HUES64 (cell line): ENCODE data around the gene ASCL5.

Source experiments
- H3K27ac ChIP-seq: 2 replicates; pipeline ENCODE4 v1.7.0; 2013; ENCODE audit warnings: low read depth, low read length, inconsistent platforms
- H3K27me3 ChIP-seq: 2 replicates; pipeline ENCODE4 v1.6.1; 2013; ENCODE audit warnings: mild to moderate bottlenecking, low read length; ENCODE audit not compliant: insufficient read depth
- H3K36me3 ChIP-seq: 2 replicates; pipeline ENCODE4 v1.6.1; 2013; ENCODE audit warnings: mild to moderate bottlenecking, low read length; ENCODE audit not compliant: insufficient read depth
- H3K4me1 ChIP-seq: 2 replicates; pipeline ENCODE4 v1.6.1; 2013; ENCODE audit warnings: mild to moderate bottlenecking, low read length, moderate library complexity; ENCODE audit not compliant: insufficient read depth
- H3K4me3 ChIP-seq: 2 replicates; pipeline ENCODE4 v1.5.1; 2013; ENCODE audit warnings: mild to moderate bottlenecking, low read length, moderate library complexity
- H3K9ac ChIP-seq: 2 replicates; pipeline ENCODE4 v1.6.1; 2013; ENCODE audit warnings: mild to moderate bottlenecking, low read depth, low read length
- H3K9me3 ChIP-seq: 2 replicates; pipeline ENCODE4 v1.6.1; 2013; ENCODE audit warnings: low read depth, low read length; ENCODE audit not compliant: insufficient read depth
- WGBS: fragments of 150-250, 120-280 bp; methylation state at CpG from one replicate; pipeline ENCODE4 v1.1.7; 2013; ENCODE audit warnings: missing lambda C conversion rate; 5-methylcytosine and 5-hydroxymethylcytosine counted together

Gene ASCL5

GRCh38 chr1:201114245-201115131, 12.5 kb downstream of the ASCL5 start:
- Histone ChIP-seq H3K4me1 (0 out of 2 replicates have a peak, but pooled peaks cover 3% of the 10 kb centered on the region), H3K9ac (peak overlapping the region; percentile 34; the same call in 1 of the 2 replicates), H3K27ac (no peak overlapping the region), H3K4me3 (peak overlapping the region; percentile 56), H3K27me3 (peaks cover 55% of the 10 kb centered on the region), H3K9me3 (no peaks in the 10 kb centered on the region), H3K36me3 (no peaks in the 10 kb centered on the region)
- 1% methylated on average over 88 of the region's 88 CpGs for WGBS

- Histone ChIP-seq H3K4me3 (peak overlapping the region; percentile 56), H3K9me3 (no peaks in the 10 kb centered on the region), H3K4me1 (0 out of 2 replicates have a peak, but pooled peaks cover 3% of the 10 kb centered on the region), H3K9ac (0 out of 2 replicates have a peak overlapping the region, but pooled peaks have one; percentile 21), H3K36me3 (no peaks in the 10 kb centered on the region), H3K27ac (no peak overlapping the region), H3K27me3 (peaks cover 53% of the 10 kb centered on the region)
- 48% methylated on average over 13 of the region's 17 CpGs for WGBS
These were observed 13.3 kb downstream of the ASCL5 start for GRCh38 chr1:201113451-201114244.

GRCh38 chr1:201112926-201113325, 14.1 kb downstream of the ASCL5 start:
- Histone ChIP-seq H3K4me3 (no peak overlapping the region), H3K27me3 (peaks cover 48% of the 10 kb centered on the region), H3K36me3 (no peaks in the 10 kb centered on the region), H3K4me1 (peaks cover 8% of the 10 kb centered on the region; the same call in 1 of the 2 replicates), H3K27ac (no peak overlapping the region), H3K9me3 (no peaks in the 10 kb centered on the region), H3K9ac (no peak overlapping the region)
- 97% methylated on average over 3 of the region's 3 CpGs for WGBS

- H3K36me3 ChIP-seq, result no peaks in the 10 kb centered on the region
- peaks cover 42% of the 10 kb centered on the region for H3K27me3 ChIP-seq
- no peaks in the 10 kb centered on the region for H3K9me3 ChIP-seq
- H3K4me1 ChIP-seq, result peaks cover 8% of the 10 kb centered on the region; the same call in 1 of the 2 replicates
- WGBS, result 54% methylated on average over 8 of the region's 9 CpGs
- H3K27ac ChIP-seq, result no peak within 1 kb of the TSS
- H3K9ac ChIP-seq, result no peak within 1 kb of the TSS
- H3K4me3 ChIP-seq, result no peak within 1 kb of the TSS
These were observed 14.7 kb downstream of the ASCL5 start, which contains the start of gene CACNA1S for GRCh38 chr1:201112173-201112731. CACNA1S (minus strand) TSS chr1:201112426; CDS start chr1:201112339, 87 bp downstream.

GRCh38 chr1:201111672-201112071, 15.3 kb downstream of the ASCL5 start:
- H3K27ac ChIP-seq, result no peak overlapping the region
- H3K9me3 ChIP-seq, result no peaks in the 10 kb centered on the region
- 85% methylated on average over 3 of the region's 3 CpGs for WGBS
- no peak overlapping the region for H3K9ac ChIP-seq
- H3K4me3 ChIP-seq, result no peak overlapping the region
- no peaks in the 10 kb centered on the region for H3K36me3 ChIP-seq
- H3K4me1 ChIP-seq, result peaks cover 8% of the 10 kb centered on the region; the same call in 1 of the 2 replicates
- peaks cover 36% of the 10 kb centered on the region for H3K27me3 ChIP-seq

- no peaks in the 10 kb centered on the region for H3K9me3 ChIP-seq
- H3K4me3 ChIP-seq, result no peak overlapping the region
- H3K9ac ChIP-seq, result no peak overlapping the region
- H3K27ac ChIP-seq, result no peak overlapping the region
- peaks cover 8% of the 10 kb centered on the region; the same call in 1 of the 2 replicates for H3K4me1 ChIP-seq
- H3K36me3 ChIP-seq, result no peaks in the 10 kb centered on the region
- WGBS, result 93% methylated on average over 7 of the region's 7 CpGs
- H3K27me3 ChIP-seq, result peaks cover 31% of the 10 kb centered on the region
These were observed 15.8 kb downstream of the ASCL5 start for GRCh38 chr1:201111156-201111555.

GRCh38 chr1:201110616-201111015, 16.4 kb downstream of the ASCL5 start:
- Histone ChIP-seq H3K4me1 (peaks cover 8% of the 10 kb centered on the region; the same call in 1 of the 2 replicates), H3K9me3 (no peaks in the 10 kb centered on the region), H3K27me3 (peaks cover 26% of the 10 kb centered on the region), H3K27ac (no peak overlapping the region), H3K36me3 (no peaks in the 10 kb centered on the region), H3K9ac (no peak overlapping the region), H3K4me3 (no peak overlapping the region)
- 77% methylated on average over 5 of the region's 5 CpGs for WGBS

- Histone ChIP-seq H3K9ac (no peak overlapping the region), H3K36me3 (no peaks in the 10 kb centered on the region), H3K4me3 (no peak overlapping the region), H3K27ac (no peak overlapping the region), H3K27me3 (peaks cover 21% of the 10 kb centered on the region), H3K9me3 (no peaks in the 10 kb centered on the region), H3K4me1 (peaks cover 8% of the 10 kb centered on the region; the same call in 1 of the 2 replicates)
- 93% methylated on average over 10 of the region's 10 CpGs for WGBS
These were observed 16.8 kb downstream of the ASCL5 start for GRCh38 chr1:201110138-201110537.

- H3K27me3 ChIP-seq, result peaks cover 16% of the 10 kb centered on the region
- H3K4me3 ChIP-seq, result no peak overlapping the region
- H3K27ac ChIP-seq, result no peak overlapping the region
- H3K36me3 ChIP-seq, result no peaks in the 10 kb centered on the region
- H3K9me3 ChIP-seq, result no peaks in the 10 kb centered on the region
- 90% methylated on average over 1 of the region's 1 CpG for WGBS
- no peak overlapping the region for H3K9ac ChIP-seq
- peaks cover 8% of the 10 kb centered on the region; the same call in 1 of the 2 replicates for H3K4me1 ChIP-seq
These were observed 17.3 kb downstream of the ASCL5 start for GRCh38 chr1:201109651-201110050.

GRCh38 chr1:201108614-201109013, 18.4 kb downstream of the ASCL5 start:
- peaks cover 8% of the 10 kb centered on the region for H3K27me3 ChIP-seq
- H3K36me3 ChIP-seq, result no peaks in the 10 kb centered on the region
- 53% methylated on average over 1 of the region's 1 CpG for WGBS
- no peak overlapping the region for H3K9ac ChIP-seq
- H3K4me1 ChIP-seq, result peaks cover 5% of the 10 kb centered on the region; the same call in 1 of the 2 replicates
- H3K9me3 ChIP-seq, result no peaks in the 10 kb centered on the region
- H3K27ac ChIP-seq, result no peak overlapping the region
- H3K4me3 ChIP-seq, result no peak overlapping the region
